IPS DF 6.9 (cell line): ENCODE measurements around the gene GRK2.

Experiments
- DNase-seq: peaks from one replicate; pipeline ENCODE4 v3.0.0-alpha.2; 2013; ENCODE audit warnings: low read depth, low spot score
- H3K27ac ChIP-seq: one replicate; pipeline ENCODE4 v1.5.1; 2013; ENCODE audit warnings: low read length, control low read depth
- H3K27me3 ChIP-seq: 2 replicates; pipeline ENCODE4 v1.6.1; 2013; ENCODE audit warnings: mild to moderate bottlenecking, low read length; ENCODE audit not compliant: control insufficient read depth, insufficient read depth
- H3K36me3 ChIP-seq: 2 replicates; pipeline ENCODE4 v1.6.1; 2013; ENCODE audit warnings: low read length; ENCODE audit not compliant: control insufficient read depth, insufficient read depth
- H3K4me1 ChIP-seq: 2 replicates; pipeline ENCODE4 v1.6.1; 2013; ENCODE audit warnings: low read length; ENCODE audit not compliant: control insufficient read depth, insufficient read depth
- H3K4me3 ChIP-seq: 2 replicates; pipeline ENCODE4 v1.5.1; 2013; ENCODE audit warnings: mild to moderate bottlenecking, low read length
- H3K9me3 ChIP-seq: 2 replicates; pipeline ENCODE4 v1.6.1; 2013; ENCODE audit warnings: low read length, inconsistent platforms; ENCODE audit not compliant: control insufficient read depth, insufficient read depth
- WGBS: extraction: QIAGEN DNeasy Blood & Tissue Kit; methylation state at CpG from one replicate; pipeline ENCODE4 v1.1.7; 2013; ENCODE audit warnings: mixed read lengths, missing lambda C conversion rate; ENCODE audit not compliant: insufficient read length, insufficient coverage; 5-methylcytosine and 5-hydroxymethylcytosine counted together

Gene GRK2

GRCh38 chr11:67270256-67271204 lies 4.3 kb downstream of the GRK2 start:
- Histone ChIP-seq H3K27me3 (no peaks in the 10 kb centered on the region), H3K9me3 (no peaks in the 10 kb centered on the region), H3K4me3 (no peak overlapping the region), H3K4me1 (peaks cover 13% of the 10 kb centered on the region), H3K27ac (no peak overlapping the region), H3K36me3 (peaks cover 6% of the 10 kb centered on the region; the same call in 1 of the 2 replicates)
- WGBS, result no CpG with 5 or more reads among the region's 28 CpGs
- no peak for DNase-seq

GRCh38 chr11:67271205-67271540 lies 4.9 kb downstream of the GRK2 start:
- Histone ChIP-seq H3K27me3 (no peaks in the 10 kb centered on the region), H3K27ac (no peak overlapping the region), H3K36me3 (peaks cover 6% of the 10 kb centered on the region; the same call in 1 of the 2 replicates), H3K4me1 (peaks cover 13% of the 10 kb centered on the region), H3K4me3 (no peak overlapping the region), H3K9me3 (no peaks in the 10 kb centered on the region)
- DNase-seq, result no peak
- no CpG with 5 or more reads among the region's 5 CpGs for WGBS

DNA sequence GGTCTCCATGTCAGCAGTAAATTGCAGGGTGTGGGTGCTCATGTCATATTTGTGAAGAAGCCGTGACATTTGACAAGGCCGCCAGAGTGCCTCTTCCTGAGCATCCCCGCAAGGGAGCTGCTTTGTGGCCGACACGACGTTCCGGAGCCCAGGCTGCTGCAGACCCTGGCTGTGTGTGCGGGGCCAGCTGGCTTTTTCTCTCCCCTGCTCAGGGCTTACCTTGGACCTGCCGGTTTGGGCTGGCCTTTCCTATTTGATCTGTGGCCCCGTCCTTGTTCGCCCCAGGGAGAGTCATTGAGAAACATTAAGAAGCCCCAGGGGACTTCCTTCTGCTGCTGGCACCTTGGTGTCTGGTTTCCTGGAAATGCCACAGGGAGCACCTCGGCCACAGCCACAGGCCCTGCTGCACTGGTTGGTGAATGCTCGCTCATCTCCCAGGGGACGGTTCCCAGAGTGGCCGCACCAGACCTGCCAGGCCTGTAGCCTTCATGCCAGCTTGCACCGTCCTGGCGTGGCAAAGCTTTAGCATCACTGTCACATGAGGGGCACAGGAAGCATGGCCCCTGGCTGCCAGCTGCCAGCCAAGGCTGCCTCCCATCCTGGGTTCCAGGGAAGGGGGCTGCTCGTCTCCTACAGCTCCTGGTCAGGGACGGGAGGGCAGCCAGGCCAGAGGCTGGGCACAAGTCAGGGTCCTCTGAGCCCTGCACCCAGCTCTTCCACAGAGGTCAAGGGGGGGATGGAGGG lies 5.4 kb downstream of the GRK2 start:
- DNase-seq, result no peak
- WGBS, result no CpG with 5 or more reads among the region's 19 CpGs
- no peak overlapping the region for H3K27ac ChIP-seq
- H3K27me3 ChIP-seq, result no peaks in the 10 kb centered on the region
- peaks cover 6% of the 10 kb centered on the region; the same call in 1 of the 2 replicates for H3K36me3 ChIP-seq
- no peak overlapping the region for H3K4me3 ChIP-seq
- no peaks in the 10 kb centered on the region for H3K9me3 ChIP-seq
- peaks cover 13% of the 10 kb centered on the region for H3K4me1 ChIP-seq

DNA sequence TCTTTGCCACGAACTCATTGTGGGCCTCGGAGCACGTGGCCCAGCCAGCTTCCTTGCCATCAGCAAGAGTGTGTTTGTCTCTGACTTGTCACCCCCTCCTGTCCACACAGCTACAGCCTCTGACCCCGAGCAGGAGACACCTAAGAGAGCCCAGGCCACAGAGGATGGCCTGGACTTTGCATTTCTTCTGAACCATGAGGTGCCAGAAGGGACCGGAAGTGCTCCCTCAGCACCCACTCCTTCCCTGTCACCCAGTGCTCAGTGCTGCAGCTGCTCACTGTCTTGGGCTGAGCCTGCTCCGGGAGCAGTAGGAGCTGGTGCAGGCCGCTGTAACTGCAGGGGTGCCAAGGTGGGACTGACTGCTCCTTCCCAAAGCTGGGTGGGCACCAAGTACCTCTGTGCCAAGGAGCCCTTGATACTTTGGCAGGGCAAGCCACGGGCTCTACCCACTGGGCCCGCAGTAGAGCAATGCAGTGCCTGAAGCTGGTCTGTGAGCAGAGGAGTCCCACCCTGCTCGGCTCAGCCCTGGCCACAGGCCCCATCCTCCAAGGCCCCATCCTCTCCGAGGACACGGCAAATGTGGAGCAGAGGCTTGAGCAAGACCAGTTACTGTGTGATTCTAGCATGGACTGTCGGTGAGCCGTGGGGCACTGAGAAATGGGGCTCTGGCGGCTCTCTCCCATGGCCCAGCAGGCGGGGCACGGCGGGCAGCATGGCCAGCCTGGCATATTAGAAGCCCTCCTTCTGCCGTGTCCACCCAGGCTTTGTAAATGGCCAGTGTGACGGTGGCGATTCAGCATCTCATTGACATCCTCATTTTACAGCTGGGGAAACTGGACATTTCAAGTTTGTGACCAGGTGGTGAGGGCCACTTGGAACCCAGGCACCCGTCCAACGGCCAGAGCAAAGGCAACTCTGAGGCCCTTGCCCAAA lies 6.3 kb downstream of the GRK2 start:
- DNase-seq, result no peak
- no peaks in the 10 kb centered on the region for H3K9me3 ChIP-seq
- H3K4me1 ChIP-seq, result peaks cover 16% of the 10 kb centered on the region
- H3K4me3 ChIP-seq, result no peak overlapping the region
- no peaks in the 10 kb centered on the region for H3K27me3 ChIP-seq
- no peak overlapping the region for H3K27ac ChIP-seq
- WGBS, result no CpG with 5 or more reads among the region's 23 CpGs
- H3K36me3 ChIP-seq, result peaks cover 6% of the 10 kb centered on the region; the same call in 1 of the 2 replicates

DNA sequence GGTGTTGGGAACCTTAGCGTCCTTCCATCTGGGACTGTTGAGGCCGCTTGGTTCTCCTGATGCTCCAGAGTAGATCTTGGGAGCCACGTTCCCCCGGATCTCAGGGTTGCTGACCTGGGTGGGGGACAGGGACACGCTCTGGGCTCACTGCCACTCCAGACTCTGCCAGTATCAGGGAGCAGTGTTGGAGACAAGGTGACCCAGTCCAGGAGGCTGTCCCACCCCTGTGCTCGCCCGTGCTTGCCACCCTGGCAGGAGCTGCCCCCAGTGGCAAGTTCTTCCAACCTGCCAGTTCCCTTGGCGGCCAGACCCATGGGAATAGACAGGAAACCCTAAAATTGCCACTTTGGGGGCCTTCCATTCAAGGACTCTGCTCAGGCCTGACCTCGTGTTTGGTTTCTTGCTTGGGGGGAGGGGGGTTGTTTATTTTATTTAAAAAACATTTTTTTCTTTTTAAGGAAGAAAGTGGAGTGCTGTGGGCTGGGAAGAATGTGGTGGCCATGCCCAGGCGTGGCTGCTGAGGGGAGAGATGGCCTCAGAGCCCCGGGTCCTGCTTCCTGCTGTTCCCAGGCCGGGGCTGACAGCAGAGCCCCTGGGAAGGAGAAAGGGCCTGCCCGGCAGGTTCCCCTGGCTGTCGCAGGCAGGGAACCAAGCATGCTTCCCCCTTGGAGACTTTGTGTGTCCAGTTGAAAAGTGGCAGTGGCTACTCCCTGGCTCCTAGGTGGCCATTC lies 7.2 kb downstream of the GRK2 start:
- WGBS, result no CpG with 5 or more reads among the region's 14 CpGs
- DNase-seq, result no peak
- Histone ChIP-seq H3K36me3 (peaks cover 6% of the 10 kb centered on the region; the same call in 1 of the 2 replicates), H3K27ac (no peak overlapping the region), H3K9me3 (no peaks in the 10 kb centered on the region), H3K27me3 (no peaks in the 10 kb centered on the region), H3K4me3 (no peak overlapping the region), H3K4me1 (peaks cover 16% of the 10 kb centered on the region)

DNA sequence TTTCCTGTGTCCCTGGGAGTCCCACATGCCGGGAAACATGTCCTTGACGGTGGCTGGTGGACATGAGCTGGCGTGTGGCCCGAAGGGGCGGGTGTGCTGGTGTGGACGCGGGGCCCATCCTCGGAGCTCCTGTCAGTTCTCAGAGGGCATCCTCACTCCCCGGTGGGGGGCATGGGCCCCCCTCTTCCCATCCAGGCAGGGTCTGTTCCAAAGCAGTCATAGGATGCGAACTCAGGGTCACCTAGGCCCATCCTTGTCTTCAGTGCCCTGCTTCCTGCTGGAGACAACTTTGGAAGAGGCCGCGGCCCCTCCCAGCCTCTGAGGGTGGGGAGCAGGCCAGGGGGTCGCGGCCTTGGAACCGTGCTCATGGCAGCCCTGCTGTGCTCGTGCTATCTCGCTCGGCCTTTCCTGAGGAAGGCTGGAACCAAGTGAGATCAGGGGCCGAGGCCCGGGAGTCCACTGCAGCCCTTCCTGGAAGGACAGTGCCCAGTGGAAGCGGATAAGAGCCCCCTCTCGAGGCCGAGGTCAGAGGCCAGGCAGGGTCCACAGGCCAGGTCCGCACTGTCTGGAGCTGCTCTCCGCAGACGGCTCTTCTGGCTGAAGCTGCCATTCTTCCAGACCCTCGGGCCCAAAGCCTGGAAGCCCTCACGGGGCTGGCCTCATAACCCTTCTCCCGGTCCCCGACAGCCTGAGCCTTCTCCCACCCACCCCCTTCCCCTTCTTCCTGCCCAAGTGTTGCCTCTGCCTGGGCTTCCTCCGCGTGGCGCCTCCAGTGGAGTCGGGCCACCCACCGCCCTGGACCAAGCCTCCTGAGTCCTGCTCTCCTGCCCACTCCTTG lies 8.7 kb downstream of the GRK2 start:
- Histone ChIP-seq H3K4me3 (no peak overlapping the region), H3K9me3 (no peaks in the 10 kb centered on the region), H3K27me3 (no peaks in the 10 kb centered on the region), H3K4me1 (peaks cover 12% of the 10 kb centered on the region), H3K27ac (no peak overlapping the region), H3K36me3 (peaks cover 13% of the 10 kb centered on the region; the same call in 1 of the 2 replicates)
- no peak for DNase-seq
- WGBS, result no CpG with 5 or more reads among the region's 35 CpGs

DNA sequence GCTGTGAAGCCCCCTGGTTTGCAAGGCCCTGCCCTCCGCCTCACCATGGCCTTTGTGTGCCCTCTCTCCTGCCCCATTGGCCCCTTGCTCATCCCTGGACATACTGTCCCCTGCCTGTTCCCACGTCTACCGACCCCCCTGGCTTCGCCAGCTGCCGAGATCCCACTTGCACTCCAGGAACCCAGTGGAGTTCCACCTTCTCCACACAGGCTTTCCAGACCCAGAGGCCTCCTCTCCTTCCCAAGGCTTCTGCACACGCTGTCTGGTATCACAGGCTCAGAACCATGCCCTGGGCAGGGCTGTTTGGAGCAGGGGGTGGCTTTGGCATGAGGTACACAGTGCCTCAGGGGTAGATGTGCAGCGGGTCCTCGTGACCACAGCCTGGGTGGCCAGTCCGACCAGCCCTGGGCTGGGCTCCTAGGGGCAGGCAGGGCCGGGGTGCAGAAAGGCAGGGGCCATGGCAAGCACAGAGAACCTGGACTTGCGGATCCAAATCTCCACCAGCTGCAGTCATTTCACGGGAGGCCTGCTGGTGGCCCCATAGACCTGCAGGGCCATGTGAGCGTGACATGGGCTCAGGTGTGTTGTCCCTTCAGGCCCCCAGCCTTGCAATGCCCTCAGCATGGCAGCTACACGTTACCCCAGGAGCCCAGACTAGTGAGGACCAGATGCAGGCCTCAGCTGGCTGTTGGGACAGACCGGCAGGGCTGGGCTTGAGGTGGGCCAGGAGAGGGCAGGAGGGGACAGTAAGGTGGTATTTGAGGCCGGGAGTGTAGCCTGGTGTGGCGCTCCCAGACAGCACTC lies 9.5 kb downstream of the GRK2 start:
- no CpG with 5 or more reads among the region's 17 CpGs for WGBS
- Histone ChIP-seq H3K36me3 (peaks cover 22% of the 10 kb centered on the region; the same call in 1 of the 2 replicates), H3K4me1 (peaks cover 9% of the 10 kb centered on the region), H3K9me3 (no peaks in the 10 kb centered on the region), H3K27me3 (no peaks in the 10 kb centered on the region), H3K27ac (no peak overlapping the region), H3K4me3 (no peak overlapping the region)
- no peak for DNase-seq

- Histone ChIP-seq H3K4me1 (peaks cover 6% of the 10 kb centered on the region), H3K27ac (no peak overlapping the region), H3K9me3 (no peaks in the 10 kb centered on the region), H3K36me3 (peaks cover 22% of the 10 kb centered on the region), H3K27me3 (no peaks in the 10 kb centered on the region), H3K4me3 (no peak overlapping the region)
- WGBS, result no CpG with 5 or more reads among the region's 16 CpGs
- DNase-seq, result no peak
These were observed 10.5 kb downstream of the GRK2 start for GRCh38 chr11:67276781-67277230.
